Activated CD4-positive, alpha-beta memory T cell treated with anti-CD3 and anti-CD28 coated beads for 36 hours (primary cell): ENCODE data around the gene TRIM66. TPM values are rescaled to one million over a fixed set of nuclear protein-coding genes. Genes with fewer than 3 reads are reported as not detected.

Experiments
- CTCF ChIA-PET: fragments of 350-600 bp; sonication (Branson Sonifier 250); formaldehyde crosslinking; loops from one replicate; lab custom pipeline; 2021; ENCODE audit warnings: antibody characterized with exemption, inconsistent platforms; lab: Charles Lee
- POLR2A ChIA-PET: fragments of 350-600 bp; sonication (Branson Sonifier 250); formaldehyde crosslinking; loops from one replicate; lab custom pipeline; 2021; ENCODE audit warnings: antibody characterized with exemption; lab: Charles Lee
- DNase-seq: peaks from one replicate; pipeline ENCODE4 v3.0.0-alpha.2; 2020
- H3K27ac Mint-ChIP-seq: one replicate; pipeline ENCODE4 v1.8.0; 2021; ENCODE audit warnings: mixed read lengths
- H3K27me3 Mint-ChIP-seq: one replicate; pipeline ENCODE4 v1.8.0; 2021; ENCODE audit warnings: mixed read lengths
- H3K36me3 Mint-ChIP-seq: one replicate; pipeline ENCODE4 v1.8.0; 2021; ENCODE audit warnings: mixed read lengths
- H3K4me1 Mint-ChIP-seq: one replicate; pipeline ENCODE4 v1.8.0; 2021; ENCODE audit warnings: low read depth, mixed read lengths
- H3K4me3 Mint-ChIP-seq: one replicate; pipeline ENCODE4 v1.8.0; 2021; ENCODE audit warnings: mild to moderate bottlenecking, mixed read lengths
- H3K9me3 Mint-ChIP-seq: one replicate; pipeline ENCODE4 v1.8.0; 2021; ENCODE audit warnings: mixed read lengths
- intact Hi-C: fragments of 100-400 bp; cut with micrococcal nuclease; formaldehyde crosslinking; loops from one replicate; pipeline ENCODE4 v1.15.1; 2023
- total RNA-seq, 2 experiments: library from RNA; stranded (reverse); gene quantifications; one replicate each; pipeline ENCODE4 v1.2.3, GENCODE V29; 2021

Gene TRIM66
- total RNA-seq, 2 experiments from 2014 or later: 18.3 to 24.2 TPM

DNA sequence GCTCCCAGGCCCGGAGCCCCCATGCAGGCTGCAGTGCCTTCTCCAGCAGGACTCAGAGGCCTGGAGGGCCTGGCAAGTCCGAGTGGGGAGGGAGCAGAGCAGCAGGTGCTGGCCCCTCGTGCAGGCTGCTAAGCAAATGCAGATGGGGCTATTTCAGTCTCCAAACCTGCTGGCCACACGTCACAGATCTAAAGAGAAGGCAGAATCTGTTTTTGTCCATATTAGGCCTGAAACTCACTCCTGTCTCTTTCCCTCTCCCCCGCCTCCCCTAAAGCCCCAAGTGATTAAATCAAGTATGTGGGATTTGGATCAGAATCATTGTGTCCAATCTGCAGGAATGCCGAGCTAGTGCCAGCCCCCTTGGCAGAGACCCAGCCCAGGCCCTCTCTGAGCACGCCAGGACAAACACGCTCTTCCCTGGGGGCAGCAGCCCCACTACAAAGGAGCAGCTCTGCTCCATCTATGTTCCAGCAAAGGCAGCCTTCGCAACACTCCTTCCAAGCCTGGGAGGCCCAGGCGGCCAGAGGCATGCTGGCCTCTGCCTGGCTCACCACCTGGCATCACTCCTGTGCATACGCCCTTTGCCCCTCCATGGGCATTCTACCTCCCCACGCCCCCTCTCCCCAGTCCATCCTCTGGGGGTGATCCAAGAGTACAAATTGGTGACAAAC lies 26.7 kb upstream of the TRIM66 start:
- H3K27ac Mint-ChIP-seq: no peak overlapping the region
- H3K9me3 Mint-ChIP-seq: no peaks in the 10 kb centered on the region
- no peaks in the 10 kb centered on the region for H3K27me3 Mint-ChIP-seq
- POLR2A ChIA-PET: no interaction called here
- H3K36me3 Mint-ChIP-seq: no peaks in the 10 kb centered on the region
- CTCF ChIA-PET: no interaction called here
- no peak overlapping the region for H3K4me3 Mint-ChIP-seq
- no peaks in the 10 kb centered on the region for H3K4me1 Mint-ChIP-seq
- intact Hi-C loops: no loop called here
- no peak for DNase-seq

DNA sequence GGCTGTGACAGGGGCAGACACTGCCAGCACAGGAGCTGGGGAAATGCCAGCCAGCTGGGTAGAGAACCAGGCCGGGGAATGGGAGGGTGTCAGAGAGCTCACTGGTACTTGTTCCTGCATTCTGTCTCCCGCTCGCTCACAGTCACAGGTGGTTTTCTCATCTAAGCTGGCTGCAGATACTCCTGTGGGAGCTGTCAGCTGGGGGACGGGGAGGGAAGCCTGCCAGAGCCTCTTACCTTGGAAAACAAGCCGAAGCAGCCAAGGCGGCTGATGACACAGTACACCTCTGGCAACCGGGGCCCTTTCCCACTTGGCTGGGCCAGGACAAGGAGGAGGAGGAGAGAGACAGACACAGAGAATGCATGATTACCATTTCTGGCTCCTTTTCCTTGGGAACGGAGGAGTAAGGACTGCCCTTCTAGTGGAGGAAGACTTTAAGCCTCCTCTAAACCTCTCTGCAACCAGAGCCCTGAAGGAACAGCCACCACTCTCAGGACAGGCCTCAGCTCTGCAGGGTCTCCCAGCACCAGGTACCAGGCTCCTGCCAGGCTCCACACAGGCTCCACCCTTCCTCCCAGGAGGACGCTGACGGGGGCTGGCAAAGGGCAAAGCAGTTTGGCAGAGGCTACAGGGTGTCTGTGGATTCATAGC lies 25.2 kb upstream of the TRIM66 start:
- H3K4me3 Mint-ChIP-seq: no peak overlapping the region
- ChIA-PET POLR2A (no interaction called here), CTCF (no interaction called here)
- no peaks in the 10 kb centered on the region for H3K4me1 Mint-ChIP-seq
- intact Hi-C loops: no loop called here
- H3K36me3 Mint-ChIP-seq: no peaks in the 10 kb centered on the region
- no peak overlapping the region for H3K27ac Mint-ChIP-seq
- H3K27me3 Mint-ChIP-seq: no peaks in the 10 kb centered on the region
- DNase-seq: no peak
- no peaks in the 10 kb centered on the region for H3K9me3 Mint-ChIP-seq

DNA sequence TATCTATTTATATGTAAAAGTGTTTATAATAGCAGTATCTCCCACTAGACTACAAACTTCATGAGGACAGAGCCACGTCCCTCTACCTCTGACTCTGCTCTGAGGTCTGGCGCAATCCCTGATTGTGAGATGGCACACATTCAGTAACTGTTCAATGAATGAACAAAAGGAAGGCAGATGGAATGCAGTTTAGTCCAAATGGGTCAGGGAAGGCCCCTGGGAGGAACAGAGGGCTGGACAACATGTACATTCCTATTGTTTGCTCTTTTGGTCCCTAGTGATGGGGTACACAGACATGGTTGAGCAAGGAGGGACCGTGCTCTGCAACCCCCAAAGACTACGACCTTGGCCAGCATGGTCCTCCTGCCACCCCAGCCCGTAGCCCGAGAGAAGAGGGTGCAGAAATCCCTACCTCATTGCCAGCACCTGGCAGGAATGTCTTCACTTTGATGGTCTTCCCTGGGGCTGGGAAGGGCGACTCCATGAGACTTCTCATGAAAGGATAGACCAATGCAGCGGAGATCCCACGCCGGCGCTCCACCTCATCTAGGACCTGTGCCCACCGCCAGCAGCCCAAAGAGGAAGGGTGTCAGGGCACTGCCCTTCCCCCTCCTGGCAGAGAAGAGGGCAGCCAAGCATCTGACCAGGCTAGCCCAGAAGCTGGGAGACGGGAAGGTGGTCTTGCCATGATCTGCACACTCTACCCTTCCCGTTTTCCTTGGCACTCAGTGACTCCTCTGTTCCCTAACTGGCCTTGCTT lies 24.4 kb upstream of the TRIM66 start:
- intact Hi-C loops: no loop called here
- ChIA-PET POLR2A (no interaction called here), CTCF (no interaction called here)
- H3K4me3 Mint-ChIP-seq: no peak overlapping the region
- H3K27ac Mint-ChIP-seq: no peak overlapping the region
- DNase-seq: no peak
- no peaks in the 10 kb centered on the region for H3K9me3 Mint-ChIP-seq
- H3K36me3 Mint-ChIP-seq: no peaks in the 10 kb centered on the region
- H3K4me1 Mint-ChIP-seq: no peaks in the 10 kb centered on the region
- no peaks in the 10 kb centered on the region for H3K27me3 Mint-ChIP-seq

DNA sequence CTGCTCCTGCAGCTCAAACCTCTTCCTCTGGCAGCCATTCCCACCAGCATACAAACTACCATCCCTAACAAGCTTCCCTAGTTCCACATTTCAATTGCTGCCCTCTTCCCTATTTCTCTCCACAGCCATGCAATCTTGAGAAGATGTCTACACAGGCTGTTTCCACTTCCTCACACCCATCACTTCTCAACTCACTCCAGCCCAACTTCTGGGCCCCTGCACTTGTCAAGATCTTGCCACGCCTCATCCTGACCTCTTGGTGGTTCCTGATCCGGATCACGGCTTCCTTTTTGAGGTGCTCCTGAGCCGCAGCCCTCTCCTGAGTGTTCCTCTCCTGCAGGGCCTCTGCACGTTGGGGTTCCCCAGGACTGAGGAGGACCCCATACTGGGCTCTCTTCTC lies 22.7 kb upstream of the TRIM66 start:
- no peak overlapping the region for H3K27ac Mint-ChIP-seq
- H3K4me1 Mint-ChIP-seq: no peaks in the 10 kb centered on the region
- H3K27me3 Mint-ChIP-seq: no peaks in the 10 kb centered on the region
- CTCF ChIA-PET: interaction anchor here (0.9 kb wide), 1 partner anchor 210 kb away, joined by 3 read pairs; no protein-coding TSS in a partner anchor
- POLR2A ChIA-PET: no interaction called here
- DNase-seq: no peak
- H3K4me3 Mint-ChIP-seq: no peak overlapping the region
- no peaks in the 10 kb centered on the region for H3K36me3 Mint-ChIP-seq
- intact Hi-C loops: no loop called here
- H3K9me3 Mint-ChIP-seq: no peaks in the 10 kb centered on the region

DNA sequence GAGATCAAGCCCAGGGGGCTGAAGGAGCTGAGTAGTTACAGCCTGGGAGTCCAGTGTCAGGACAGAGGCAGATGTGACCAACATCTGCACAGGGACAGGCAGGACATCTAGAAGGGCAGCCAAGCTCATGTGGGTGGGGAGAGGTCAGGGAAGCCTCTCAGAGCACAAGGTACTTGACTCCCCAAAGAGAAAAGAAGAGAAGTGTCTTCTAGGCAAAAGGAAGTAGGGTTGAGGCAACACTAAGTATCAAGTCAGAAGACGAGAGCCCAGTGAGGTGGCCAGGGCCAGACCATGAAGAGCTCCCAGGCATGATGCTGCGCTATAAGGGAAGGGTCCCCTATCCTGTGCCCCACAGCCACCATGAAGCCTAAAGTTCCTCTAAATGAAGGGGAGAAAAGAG lies 21.7 kb upstream of the TRIM66 start:
- POLR2A ChIA-PET: interaction anchor here (0.9 kb wide), 1 partner anchor 44 kb away, joined by 3 read pairs; no protein-coding TSS in a partner anchor
- Mint-ChIP-seq H3K36me3 (no peaks in the 10 kb centered on the region), H3K4me3 (no peak overlapping the region), H3K9me3 (no peaks in the 10 kb centered on the region), H3K4me1 (no peaks in the 10 kb centered on the region), H3K27ac (no peak overlapping the region), H3K27me3 (no peaks in the 10 kb centered on the region)
- intact Hi-C loops: no loop called here
- CTCF ChIA-PET: interaction anchor here (0.9 kb wide), 1 partner anchor 211 kb away, joined by 3 read pairs; no protein-coding TSS in a partner anchor
- no peak for DNase-seq

DNA sequence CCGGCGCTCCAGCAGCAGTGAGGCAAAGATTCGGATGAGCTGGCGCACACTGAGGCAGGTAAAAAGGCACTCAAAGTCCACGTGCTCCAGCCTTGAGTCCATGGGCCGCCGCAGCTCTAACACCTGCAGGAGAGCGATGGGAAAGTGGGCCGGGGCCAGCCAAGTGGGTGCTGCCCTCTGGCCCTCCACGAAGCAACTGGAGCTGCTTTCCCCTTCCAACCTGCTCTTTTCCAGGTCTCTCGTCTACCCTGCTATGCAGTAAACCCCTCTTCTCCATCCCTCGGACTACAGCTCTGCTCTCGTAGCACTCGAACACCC lies 20.1 kb upstream of the TRIM66 start:
- no peaks in the 10 kb centered on the region for H3K4me1 Mint-ChIP-seq
- H3K27me3 Mint-ChIP-seq: no peaks in the 10 kb centered on the region
- CTCF ChIA-PET: no interaction called here
- H3K9me3 Mint-ChIP-seq: no peaks in the 10 kb centered on the region
- intact Hi-C loops: no loop called here
- POLR2A ChIA-PET: no interaction called here
- H3K36me3 Mint-ChIP-seq: no peaks in the 10 kb centered on the region
- no peak overlapping the region for H3K27ac Mint-ChIP-seq
- DNase-seq: no peak
- H3K4me3 Mint-ChIP-seq: no peak overlapping the region

DNA sequence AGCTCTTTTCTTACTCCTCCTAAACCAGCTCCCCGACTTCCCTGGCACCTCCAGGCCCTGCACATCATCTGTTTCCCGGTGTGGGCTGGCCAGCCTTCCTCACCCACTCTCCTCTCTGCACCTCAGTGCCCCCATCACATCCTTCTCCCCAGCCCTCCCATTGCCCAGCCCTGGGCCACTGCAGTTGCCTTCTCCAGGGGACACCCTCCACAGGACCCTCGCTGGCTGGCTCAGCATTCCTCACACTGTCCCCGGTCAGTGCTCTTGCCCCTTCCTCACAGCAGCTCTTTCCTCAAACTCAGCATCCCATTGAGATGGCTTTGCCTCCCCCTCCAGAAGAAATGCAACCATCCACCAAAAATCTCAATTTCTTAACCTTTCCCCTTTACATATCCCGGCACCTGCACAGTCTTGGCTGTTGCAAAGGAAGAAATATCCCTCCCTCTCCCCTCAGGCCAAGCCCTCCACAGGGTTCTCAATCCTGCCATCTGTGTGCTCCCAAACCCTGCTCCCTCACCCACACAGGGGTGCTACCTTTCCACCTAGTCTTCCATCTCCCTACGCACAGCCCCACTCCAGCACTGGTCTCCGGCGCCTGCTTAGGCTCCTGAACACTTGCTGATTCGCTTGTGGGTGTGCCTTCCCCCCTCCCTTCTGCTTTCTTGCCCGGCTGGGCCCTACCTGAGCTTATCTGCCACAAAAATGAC lies 19.6 kb upstream of the TRIM66 start:
- Mint-ChIP-seq H3K4me3 (no peak overlapping the region), H3K4me1 (no peaks in the 10 kb centered on the region), H3K27ac (no peak overlapping the region), H3K27me3 (no peaks in the 10 kb centered on the region), H3K36me3 (no peaks in the 10 kb centered on the region), H3K9me3 (no peaks in the 10 kb centered on the region)
- CTCF ChIA-PET: no interaction called here
- intact Hi-C loops: no loop called here
- no peak for DNase-seq
- POLR2A ChIA-PET: no interaction called here

DNA sequence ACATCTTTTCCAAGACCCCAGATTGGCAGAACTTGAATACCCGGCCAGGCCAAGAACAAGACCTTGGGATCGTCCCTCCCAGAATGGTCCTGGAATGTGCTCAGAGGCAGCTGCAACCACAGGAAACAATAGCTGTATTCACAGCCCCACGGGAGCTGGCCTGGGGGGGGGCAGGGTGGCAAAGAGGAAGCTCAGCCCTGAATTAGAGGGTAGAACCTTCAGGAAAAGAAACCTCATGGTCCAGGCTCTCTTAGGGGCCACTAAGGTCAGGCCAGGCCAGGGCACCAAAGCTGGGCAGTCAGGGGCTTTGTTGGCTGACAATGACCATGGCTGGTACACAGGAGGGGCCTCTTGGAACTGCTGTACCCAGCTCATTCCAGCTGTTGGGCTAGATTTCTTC lies 17.4 kb upstream of the TRIM66 start:
- CTCF ChIA-PET: no interaction called here
- intact Hi-C loops: no loop called here
- DNase-seq: no peak
- H3K9me3 Mint-ChIP-seq: no peaks in the 10 kb centered on the region
- peaks cover 11% of the 10 kb centered on the region for H3K36me3 Mint-ChIP-seq
- H3K4me1 Mint-ChIP-seq: no peaks in the 10 kb centered on the region
- H3K4me3 Mint-ChIP-seq: no peak overlapping the region
- POLR2A ChIA-PET: interaction anchor here (0.8 kb wide), 1 partner anchor 9 kb away, joined by 3 read pairs; no protein-coding TSS in a partner anchor
- no peak overlapping the region for H3K27ac Mint-ChIP-seq
- no peaks in the 10 kb centered on the region for H3K27me3 Mint-ChIP-seq

DNA sequence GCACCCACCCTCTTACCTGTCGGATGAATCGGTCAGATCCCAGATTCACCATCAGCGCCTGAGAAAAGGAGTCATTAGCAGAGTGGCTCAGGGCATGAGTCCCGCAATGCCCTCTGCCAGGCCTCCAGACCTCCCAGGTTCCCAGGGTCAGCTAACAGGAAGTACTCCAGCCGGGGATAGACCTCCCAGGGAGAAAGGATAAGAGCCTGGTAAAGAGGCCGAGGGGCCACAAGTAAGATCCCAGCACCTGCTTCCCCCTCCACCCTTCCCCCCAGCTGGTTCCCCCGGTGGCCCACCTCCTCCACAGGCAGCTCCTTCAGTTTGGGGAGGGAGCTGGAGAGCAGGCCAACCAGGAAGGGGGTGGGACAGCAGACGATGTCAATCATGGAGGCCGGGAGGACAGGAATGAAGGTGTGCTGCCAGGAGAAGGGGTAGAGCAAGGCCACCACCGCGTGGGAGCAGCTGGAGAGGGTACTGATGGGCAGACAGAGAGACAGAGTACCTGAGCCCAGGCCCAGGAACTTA lies 16.5 kb upstream of the TRIM66 start:
- Mint-ChIP-seq H3K27me3 (no peaks in the 10 kb centered on the region), H3K9me3 (no peaks in the 10 kb centered on the region), H3K4me1 (no peaks in the 10 kb centered on the region), H3K27ac (no peak overlapping the region), H3K36me3 (peaks cover 14% of the 10 kb centered on the region), H3K4me3 (no peak overlapping the region)
- no peak for DNase-seq
- ChIA-PET CTCF (no interaction called here), POLR2A (interaction anchor here (0.8 kb wide), 1 partner anchor 8 kb away, joined by 3 read pairs; no protein-coding TSS in a partner anchor)
- intact Hi-C loops: no loop called here

DNA sequence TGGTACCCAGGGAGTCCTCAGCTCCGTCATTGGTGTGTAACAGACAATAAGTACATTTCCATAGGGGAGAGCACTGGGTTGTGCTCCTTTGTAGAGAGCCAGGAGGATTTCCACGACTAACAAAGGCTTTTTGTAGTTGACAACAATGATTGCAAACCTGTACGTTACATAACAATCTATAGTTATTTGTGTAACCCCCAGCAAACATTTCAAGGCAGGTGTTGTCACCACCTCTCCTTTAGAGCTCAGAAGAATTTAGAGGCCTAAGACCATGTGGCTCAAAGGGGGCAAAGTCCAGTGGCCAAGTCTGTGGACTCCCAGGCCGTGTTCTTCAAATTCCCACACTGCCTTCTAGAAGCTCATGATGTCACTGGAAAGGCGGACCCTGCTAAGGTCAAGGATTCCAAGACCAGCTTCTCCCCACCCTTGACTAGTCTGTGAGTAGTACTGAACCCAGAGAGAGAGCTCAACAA lies 15.9 kb upstream of the TRIM66 start:
- Mint-ChIP-seq H3K36me3 (peaks cover 14% of the 10 kb centered on the region), H3K9me3 (no peaks in the 10 kb centered on the region), H3K4me1 (no peaks in the 10 kb centered on the region), H3K27me3 (no peaks in the 10 kb centered on the region), H3K4me3 (no peak overlapping the region), H3K27ac (no peak overlapping the region)
- POLR2A ChIA-PET: no interaction called here
- DNase-seq: no peak
- intact Hi-C loops: no loop called here
- CTCF ChIA-PET: no interaction called here

DNA sequence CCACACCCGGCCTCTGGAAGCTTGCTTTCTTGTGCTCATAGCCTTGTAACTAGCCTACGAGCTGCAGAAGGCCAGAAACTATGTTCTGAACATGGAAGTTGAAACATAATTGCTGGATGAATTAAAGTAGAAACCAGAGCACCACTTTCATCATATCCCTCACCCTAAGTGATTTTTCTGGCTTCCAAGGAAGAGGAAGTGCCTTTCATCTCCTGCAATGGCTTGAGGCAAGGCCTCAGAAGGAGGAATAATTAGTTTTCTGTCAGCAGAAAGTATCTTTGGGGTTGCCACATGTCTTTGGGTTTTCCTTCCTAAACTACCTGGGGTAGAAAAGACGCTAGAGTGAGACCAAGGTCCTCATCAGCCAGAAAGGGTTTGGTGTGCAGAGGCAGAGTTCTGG lies 14.6 kb upstream of the TRIM66 start:
- Mint-ChIP-seq H3K4me3 (no peak overlapping the region), H3K9me3 (no peaks in the 10 kb centered on the region), H3K4me1 (no peaks in the 10 kb centered on the region), H3K27ac (no peak overlapping the region), H3K36me3 (peaks cover 14% of the 10 kb centered on the region), H3K27me3 (no peaks in the 10 kb centered on the region)
- ChIA-PET POLR2A (no interaction called here), CTCF (no interaction called here)
- intact Hi-C loops: no loop called here
- DNase-seq: no peak

DNA sequence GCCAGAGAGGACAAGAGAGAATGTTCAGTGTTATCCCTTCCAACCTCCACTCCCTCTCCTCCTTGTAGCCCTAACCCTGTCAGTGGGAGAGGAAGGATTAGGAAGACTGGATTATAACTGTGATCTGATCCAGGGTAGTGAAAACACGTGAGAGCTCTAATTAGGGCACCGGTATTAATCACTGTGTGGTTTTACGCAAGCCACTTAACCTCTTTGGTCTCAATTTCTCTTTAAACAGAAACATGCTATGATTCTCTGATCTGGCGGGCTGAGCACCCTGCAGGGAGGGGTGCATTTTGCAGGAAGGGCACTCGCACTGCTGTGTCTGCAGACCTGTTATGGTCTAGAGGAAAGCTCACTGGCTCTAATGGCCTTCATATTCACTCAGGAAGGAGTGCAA lies 11.7 kb upstream of the TRIM66 start:
- intact Hi-C loops: no loop called here
- Mint-ChIP-seq H3K4me3 (no peak overlapping the region), H3K4me1 (peaks cover 12% of the 10 kb centered on the region)

More for the DNA sequence above, 11.7 kb upstream of the TRIM66 start:
- H3K9me3 Mint-ChIP-seq: no peaks in the 10 kb centered on the region
- no peak for DNase-seq
- H3K36me3 Mint-ChIP-seq: peaks cover 22% of the 10 kb centered on the region
- POLR2A ChIA-PET: no interaction called here
- H3K27me3 Mint-ChIP-seq: no peaks in the 10 kb centered on the region
- CTCF ChIA-PET: interaction anchor here (1.0 kb wide), 1 partner anchor 266 kb away, joined by 4 read pairs; no protein-coding TSS in a partner anchor
- no peak overlapping the region for H3K27ac Mint-ChIP-seq
